C4-2B (cell line): ENCODE measurements around the gene CLIP1.
A peak's percentile ranks its signal among the peaks of the same experiment; 100 is the strongest.
"Not testable (repeated sequence)": the region's sequence is repeated elsewhere in the genome, so short reads cannot be mapped to it uniquely, and the experiment has no call there.

Experiments
- H3K27ac ChIP-seq: fragments of 450-650 bp; 2 replicates; pipeline ENCODE4 v1.5.1; 2017
- CTCF ChIP-seq: fragments of 450-650 bp; conservative IDR thresholded peaks from 2 replicates; pipeline ENCODE4 v1.5.1; 2017; ENCODE audit warnings: mild to moderate bottlenecking
- ZFX ChIP-seq: fragments of 450-650 bp; IDR thresholded peaks from 2 replicates; pipeline ENCODE4 v1.6.1; 2017

The CLIP1 gene

GRCh38 chr12:122437656-122438121 is 15.2 kb upstream of the CLIP1 start:
- H3K27ac ChIP-seq: no peak overlapping the region

DNA sequence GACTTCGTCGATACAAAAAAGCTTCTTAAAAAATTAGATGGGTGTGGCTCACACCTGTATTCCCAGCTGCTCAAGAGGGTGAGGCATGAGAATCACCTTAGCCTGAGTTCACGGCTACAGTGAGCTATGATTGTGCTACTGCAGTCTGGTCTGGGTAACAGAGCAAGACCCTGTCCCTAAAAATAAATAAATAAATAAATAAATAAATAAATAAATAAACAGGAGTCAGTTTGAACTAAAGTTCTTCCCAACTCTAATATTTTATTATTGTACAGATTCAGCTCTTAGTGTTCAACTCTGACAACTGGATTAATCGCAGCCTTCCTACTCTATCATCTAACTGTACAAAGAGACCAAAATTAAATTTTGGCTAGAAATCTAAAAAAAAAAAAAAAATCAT is 12.7 kb upstream of the CLIP1 start:
- TF ChIP-seq CTCF (no peak), ZFX (no peak)
- H3K27ac ChIP-seq: no peak overlapping the region

More at GRCh38 chr12:122437656-122438121, 15.2 kb upstream of the CLIP1 start:
- no peak for TF ChIP-seq CTCF
- TF ChIP-seq ZFX: no peak

- not testable (repeated sequence) for H3K27ac ChIP-seq
Observed at GRCh38 chr12:122429043-122429442, 6.6 kb upstream of the CLIP1 start.

DNA sequence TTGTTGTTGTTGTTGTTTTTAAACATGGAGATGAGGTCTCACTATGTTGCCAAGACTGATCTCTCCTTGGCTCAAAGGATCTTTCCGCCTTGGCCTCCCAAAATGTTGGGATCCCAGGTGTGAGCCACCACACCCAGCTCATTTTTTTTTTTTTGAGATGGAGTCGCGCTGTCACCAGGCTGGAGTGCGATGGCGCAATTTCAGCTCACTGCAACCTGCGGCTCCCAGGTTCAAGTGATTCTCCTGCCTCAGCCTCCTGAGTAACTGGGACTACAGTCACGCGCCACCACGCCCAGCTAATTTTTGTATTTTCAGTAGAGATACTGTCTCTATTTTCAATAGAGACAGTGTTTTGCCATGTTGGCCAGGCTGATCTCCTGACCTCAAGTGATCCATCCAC is 4.9 kb upstream of the CLIP1 start:
- H3K27ac ChIP-seq: no peak overlapping the region
- TF ChIP-seq CTCF (no peak), ZFX (no peak)

- H3K27ac ChIP-seq: peak overlapping the region; percentile 97
- TF ChIP-seq CTCF (no peak), ZFX (no peak)
Observed at GRCh38 chr12:122423258-122424165, 1.0 kb upstream of the CLIP1 start.

GRCh38 chr12:122422730-122423257 is 325 bp upstream of the CLIP1 start:
- peak overlapping the region; percentile 97 for H3K27ac ChIP-seq
- TF ChIP-seq CTCF: no peak
- TF ChIP-seq ZFX: no peak

- H3K27ac ChIP-seq: peak overlapping the region; percentile 97
- no peak for TF ChIP-seq CTCF
- TF ChIP-seq ZFX: no peak
Observed at GRCh38 chr12:122421187-122421820, 1.2 kb downstream of the CLIP1 start.
